Prostate gland (tissue), 2 donors: ENCODE data around the gene TGFB1I1. TPM values are rescaled to one million over a fixed set of nuclear protein-coding genes. Genes with fewer than 3 reads are reported as not detected.
"Not testable (repeated sequence)": the region's sequence is repeated elsewhere in the genome, so short reads cannot be mapped to it uniquely, and the experiment has no call there.

Source experiments
- DNase-seq: peaks from one replicate; pipeline ENCODE4 v3.0.0-alpha.2; 2019; ENCODE audit warnings: low spot score
- H3K27ac ChIP-seq, 2 donors: fragments of 200-600 bp; sonication (generic); 2 replicates each; pipeline ENCODE4 v1.5.1; 2017 to 2019
- H3K27me3 ChIP-seq: fragments of 200-600 bp; sonication (generic); replicated peaks from 2 replicates; pipeline ENCODE4 v1.5.1; 2019; ENCODE audit not compliant: insufficient read depth
- H3K36me3 ChIP-seq, 2 donors: fragments of 200-600 bp; sonication (generic); 1 replicate in 1 of 2; 2 replicates in 1 of 2; pipeline versions ENCODE4 v1.5.1 to v1.8.1; 2017 to 2019
- H3K4me1 ChIP-seq: fragments of 200-600 bp; sonication (generic); replicated peaks from 2 replicates; pipeline ENCODE4 v1.5.1; 2019
- H3K4me3 ChIP-seq, 2 donors: fragments of 200-600 bp; sonication (generic); 2 replicates each; pipeline ENCODE4 v1.5.1; 2017 to 2019
- H3K9me3 ChIP-seq: fragments of 200-600 bp; sonication (generic); 2 replicates; pipeline ENCODE4 v1.5.1; 2017
- POLR2A ChIP-seq: fragments of 450-650 bp; IDR thresholded peaks from one replicate; pipeline ENCODE4 v1.6.1; 2016; ENCODE audit warnings: antibody characterized with exemption, mild to moderate bottlenecking
- POLR2AphosphoS5 ChIP-seq: sonication (generic); formaldehyde crosslinking; IDR thresholded peaks from one replicate; pipeline ENCODE4 v1.6.1; 2017; ENCODE audit warnings: antibody characterized with exemption
- WGBS: methylation state at CpG from one replicate; pipeline ENCODE4 v1.1.5; 2018; 5-methylcytosine and 5-hydroxymethylcytosine counted together
- intact Hi-C: fragments of 100-400 bp; cut with DNase I; formaldehyde crosslinking; loops from one replicate; pipeline ENCODE4 v1.14.2; 2022
- total RNA-seq, 2 donors: library from RNA; depleted of rRNA; stranded (reverse); fragments of >200 nt; gene quantifications; one replicate each; pipeline ENCODE4 v1.1.0, GENCODE V29; 2016
- TF ChIP-seq, protein P1 (sequence below), 4 experiments: fragments of 200-600 bp in 2 of 4; fragments of 450-650 bp in 2 of 4; sonication (generic) in 2 of 4; IDR thresholded peaks; 1 replicate in 3 of 4; 2 replicates in 1 of 4; pipeline ENCODE4 v1.5.1; 2016 to 2019; ENCODE audit warnings: antibody characterized with exemption in 4 of 4, mild to moderate bottlenecking in 2 of 4, moderate library complexity in 2 of 4

The TGFB1I1 gene
- total RNA-seq, 2 donors from 2014 or later: 62.0 to 115 TPM

DNA sequence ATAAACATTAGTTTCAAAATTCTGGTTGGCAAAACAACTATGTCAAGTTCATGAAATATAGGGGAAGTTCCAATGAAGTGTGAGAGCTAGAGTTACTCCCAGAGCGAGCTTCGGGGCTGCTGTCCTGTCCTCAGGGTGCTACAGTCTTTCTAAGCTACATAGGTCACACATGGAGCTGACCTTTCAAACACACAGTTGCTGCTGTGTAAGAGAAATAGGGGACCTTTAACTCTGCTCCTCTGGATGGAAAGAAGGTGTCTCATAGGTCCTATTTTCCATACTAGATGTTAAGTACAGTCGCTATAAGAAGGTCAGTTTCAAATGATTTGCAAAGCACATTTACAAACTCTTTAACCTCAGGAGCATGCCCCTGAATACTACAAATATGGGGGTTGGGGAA, 49.4 kb downstream of the TGFB1I1 start:
- no peaks in the 10 kb centered on the region for H3K27me3 ChIP-seq
- intact Hi-C loops: no loop called here
- no peaks in the 10 kb centered on the region for H3K9me3 ChIP-seq
- H3K27ac ChIP-seq: no peak overlapping the region
- TF ChIP-seq, protein P1, sequence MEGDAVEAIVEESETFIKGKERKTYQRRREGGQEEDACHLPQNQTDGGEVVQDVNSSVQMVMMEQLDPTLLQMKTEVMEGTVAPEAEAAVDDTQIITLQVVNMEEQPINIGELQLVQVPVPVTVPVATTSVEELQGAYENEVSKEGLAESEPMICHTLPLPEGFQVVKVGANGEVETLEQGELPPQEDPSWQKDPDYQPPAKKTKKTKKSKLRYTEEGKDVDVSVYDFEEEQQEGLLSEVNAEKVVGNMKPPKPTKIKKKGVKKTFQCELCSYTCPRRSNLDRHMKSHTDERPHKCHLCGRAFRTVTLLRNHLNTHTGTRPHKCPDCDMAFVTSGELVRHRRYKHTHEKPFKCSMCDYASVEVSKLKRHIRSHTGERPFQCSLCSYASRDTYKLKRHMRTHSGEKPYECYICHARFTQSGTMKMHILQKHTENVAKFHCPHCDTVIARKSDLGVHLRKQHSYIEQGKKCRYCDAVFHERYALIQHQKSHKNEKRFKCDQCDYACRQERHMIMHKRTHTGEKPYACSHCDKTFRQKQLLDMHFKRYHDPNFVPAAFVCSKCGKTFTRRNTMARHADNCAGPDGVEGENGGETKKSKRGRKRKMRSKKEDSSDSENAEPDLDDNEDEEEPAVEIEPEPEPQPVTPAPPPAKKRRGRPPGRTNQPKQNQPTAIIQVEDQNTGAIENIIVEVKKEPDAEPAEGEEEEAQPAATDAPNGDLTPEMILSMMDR (IDR thresholded peaks at IDR 0.05): no peak
- no peak for TF ChIP-seq POLR2AphosphoS5
- no peak for TF ChIP-seq POLR2A
- no peak for DNase-seq
- no peak overlapping the region for H3K4me3 ChIP-seq
- 80% methylated on average over 3 of the region's 3 CpGs for WGBS
- H3K36me3 ChIP-seq: no peaks in the 10 kb centered on the region
- no peaks in the 10 kb centered on the region for H3K4me1 ChIP-seq

DNA sequence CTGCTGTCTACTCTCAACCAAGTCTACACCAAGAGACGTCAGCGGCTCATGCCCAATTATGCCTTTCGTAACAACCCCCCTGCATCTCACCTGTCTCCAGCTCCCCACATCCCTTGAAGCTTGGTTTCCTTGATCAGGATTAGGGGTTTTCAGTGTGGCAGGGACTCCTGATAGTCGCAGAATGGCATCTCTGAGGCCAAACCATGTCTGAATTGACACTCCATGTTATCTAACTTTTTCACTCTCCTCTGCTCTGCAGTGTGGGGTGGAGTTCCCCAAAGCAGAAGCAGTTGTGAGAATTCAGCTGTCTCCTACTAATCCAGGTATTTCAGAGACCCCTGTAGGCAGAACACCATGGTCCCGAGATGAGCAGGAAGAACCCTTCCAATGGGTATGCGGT, 50.1 kb downstream of the TGFB1I1 start:
- no peak for TF ChIP-seq POLR2AphosphoS5
- TF ChIP-seq, protein P1 (IDR thresholded peaks at IDR 0.05): no peak
- no peak for TF ChIP-seq POLR2A
- intact Hi-C loops: no loop called here
- Histone ChIP-seq H3K36me3 (no peaks in the 10 kb centered on the region), H3K4me1 (no peaks in the 10 kb centered on the region), H3K9me3 (no peaks in the 10 kb centered on the region), H3K27ac (no peak overlapping the region), H3K4me3 (no peak overlapping the region), H3K27me3 (no peaks in the 10 kb centered on the region)
- DNase-seq: no peak
- WGBS: 93% methylated on average over 6 of the region's 6 CpGs

DNA sequence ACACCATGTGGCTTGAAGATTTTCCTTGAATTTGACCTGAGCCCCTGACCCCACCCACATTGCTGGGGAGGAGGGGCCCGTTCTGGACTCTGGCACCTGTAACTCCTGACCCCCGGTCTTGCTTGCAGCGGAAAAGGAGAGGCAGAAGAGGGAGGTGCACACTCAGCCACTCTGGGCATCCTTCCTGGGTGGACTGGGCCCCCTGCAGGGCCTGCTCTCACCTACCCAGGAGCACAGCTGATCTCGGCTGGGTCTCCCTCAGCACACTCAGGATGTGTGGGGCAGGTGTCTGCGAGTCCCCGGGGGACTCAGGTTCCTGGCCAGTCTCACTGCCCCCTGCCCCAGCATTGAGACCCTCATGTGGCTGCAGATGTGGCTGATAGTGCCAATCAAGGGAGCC, 51.8 kb downstream of the TGFB1I1 start:
- H3K9me3 ChIP-seq, H3K36me3 ChIP-seq, H3K27me3 ChIP-seq, H3K27ac ChIP-seq, intact Hi-C loops, H3K4me1 ChIP-seq, H3K4me3 ChIP-seq, DNase-seq: not testable (repeated sequence)
- 85% methylated on average over 4 of the region's 6 CpGs for WGBS

DNA sequence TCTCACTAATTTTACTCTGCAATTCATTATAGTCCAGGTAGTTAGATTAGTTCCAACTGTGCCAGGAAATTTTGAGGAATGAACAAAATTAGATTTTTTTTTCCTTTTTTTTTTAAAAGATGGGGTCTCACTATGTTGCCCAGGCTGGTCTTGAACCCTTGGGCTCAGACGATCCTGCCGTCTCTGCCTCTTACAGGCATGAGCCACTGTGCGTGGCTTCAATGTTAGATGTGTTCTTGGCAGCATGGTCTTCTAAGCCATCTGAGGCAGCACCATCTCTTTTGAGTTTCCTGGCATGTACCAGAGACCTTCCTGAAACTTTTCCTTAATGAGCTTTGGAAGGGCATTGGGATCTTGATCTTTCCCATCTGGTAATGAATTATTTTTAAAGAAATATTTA, 53.2 kb downstream of the TGFB1I1 start:
- Histone ChIP-seq H3K9me3 (no peaks in the 10 kb centered on the region), H3K27me3 (no peaks in the 10 kb centered on the region)

More for the DNA sequence above, 53.2 kb downstream of the TGFB1I1 start:
- DNase-seq: no peak
- intact Hi-C loops: no loop called here
- TF ChIP-seq POLR2A (no peak), POLR2AphosphoS5 (no peak)
- TF ChIP-seq, protein P1 (IDR thresholded peaks at IDR 0.05): no peak
- no peaks in the 10 kb centered on the region for H3K4me1 ChIP-seq
- no peak overlapping the region for H3K27ac ChIP-seq
- 90% methylated on average over 3 of the region's 3 CpGs for WGBS
- no peak overlapping the region for H3K4me3 ChIP-seq
- H3K36me3 ChIP-seq: no peaks in the 10 kb centered on the region

Other genes starting within 250 kb of the TGFB1I1 start
- gene ITGAM, start 212.2 kb upstream of the TGFB1I1 start, total RNA-seq: 1 to 10 TPM in 1 of 2 donors, under 1 TPM in 1; 0.36 to 5.1 TPM
- gene ITGAX, start 117.0 kb upstream of the TGFB1I1 start, total RNA-seq: 1 to 10 TPM; 2.0 to 3.7 TPM
- not detected for gene ITGAD, start 78.8 kb upstream of the TGFB1I1 start, total RNA-seq
- 1 to 10 TPM in 1 of 2 donors, not detected in 1; 3.9 TPM for gene COX6A2, start 43.8 kb upstream of the TGFB1I1 start, total RNA-seq
- 1 to 10 TPM; 1.2 to 3.3 TPM for gene ZNF843, start 29.4 kb upstream of the TGFB1I1 start, total RNA-seq
- 10 to 100 TPM; 10.0 to 20.3 TPM for gene ARMC5, start 12.7 kb upstream of the TGFB1I1 start, total RNA-seq
- gene SLC5A2, start 11.0 kb downstream of the TGFB1I1 start, total RNA-seq: under 1 TPM; 0.55 to 0.62 TPM
- 100 to 1,000 TPM; 142 to 153 TPM for gene RUSF1, start 36.2 kb downstream of the TGFB1I1 start, total RNA-seq
- not detected for gene AHSP, start 55.7 kb downstream of the TGFB1I1 start, total RNA-seq